ENCODE data around the gene LMO7. TPM values are rescaled to one million over a fixed set of nuclear protein-coding genes. Genes with fewer than 3 reads are reported as not detected.
"Not testable (repeated sequence)": the region's sequence is repeated elsewhere in the genome, so short reads cannot be mapped to it uniquely, and the experiment has no call there.

The LMO7 gene
- total and polyA plus RNA-seq, 4 donors, result 75.9 to 679 (median 214) TPM

DNA sequence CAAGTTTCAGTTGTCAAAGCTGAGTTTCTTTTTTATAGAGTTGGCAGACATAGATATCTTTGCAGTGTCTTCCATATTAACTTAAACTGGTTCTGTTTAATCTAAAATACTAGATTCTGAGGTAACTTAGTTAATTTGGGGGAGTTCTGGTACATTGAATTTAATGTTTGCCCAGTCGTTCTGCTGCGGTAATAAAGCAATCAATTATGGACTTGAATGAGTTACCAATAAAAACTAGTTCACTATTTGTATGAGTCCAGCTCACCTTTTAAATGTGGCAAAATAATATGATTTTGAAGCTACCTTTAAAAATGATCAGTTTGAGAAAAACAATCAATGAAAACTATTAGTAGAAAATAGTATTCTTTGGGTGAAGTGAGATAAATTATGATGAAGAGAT is 90.2 kb downstream of the LMO7 start:
- no peaks in the 10 kb centered on the region for H3K36me3 ChIP-seq (ENCODE audit: control insufficient read depth in 4 of 4, insufficient read depth in 4 of 4, low read length in 4 of 4)
- no peak for DNase-seq
- H3K27ac ChIP-seq (ENCODE audit: low read depth in 1 of 2, low read length in 1 of 2), result no peak overlapping the region
- H3K4me1 ChIP-seq (ENCODE audit: control insufficient read depth in 5 of 5, insufficient read depth in 5 of 5, low read length in 5 of 5), result peaks cover 0 to 14% (median 0%) of the 10 kb centered on the region in 5 donors
- H3K9ac ChIP-seq (ENCODE audit: insufficient read depth in 1 of 2, low read length in 2 of 2), result no peak overlapping the region
- H3K9me3 ChIP-seq (ENCODE audit: control insufficient read depth in 4 of 4, insufficient read depth in 3 of 4, low read length in 3 of 4), result no peaks in the 10 kb centered on the region
- H3K27me3 ChIP-seq (ENCODE audit: control insufficient read depth in 3 of 3, insufficient read depth in 3 of 3, low read length in 2 of 3), result no peaks in the 10 kb centered on the region
- H3K4me3 ChIP-seq, result no peak overlapping the region
- TF ChIP-seq, protein P1, sequence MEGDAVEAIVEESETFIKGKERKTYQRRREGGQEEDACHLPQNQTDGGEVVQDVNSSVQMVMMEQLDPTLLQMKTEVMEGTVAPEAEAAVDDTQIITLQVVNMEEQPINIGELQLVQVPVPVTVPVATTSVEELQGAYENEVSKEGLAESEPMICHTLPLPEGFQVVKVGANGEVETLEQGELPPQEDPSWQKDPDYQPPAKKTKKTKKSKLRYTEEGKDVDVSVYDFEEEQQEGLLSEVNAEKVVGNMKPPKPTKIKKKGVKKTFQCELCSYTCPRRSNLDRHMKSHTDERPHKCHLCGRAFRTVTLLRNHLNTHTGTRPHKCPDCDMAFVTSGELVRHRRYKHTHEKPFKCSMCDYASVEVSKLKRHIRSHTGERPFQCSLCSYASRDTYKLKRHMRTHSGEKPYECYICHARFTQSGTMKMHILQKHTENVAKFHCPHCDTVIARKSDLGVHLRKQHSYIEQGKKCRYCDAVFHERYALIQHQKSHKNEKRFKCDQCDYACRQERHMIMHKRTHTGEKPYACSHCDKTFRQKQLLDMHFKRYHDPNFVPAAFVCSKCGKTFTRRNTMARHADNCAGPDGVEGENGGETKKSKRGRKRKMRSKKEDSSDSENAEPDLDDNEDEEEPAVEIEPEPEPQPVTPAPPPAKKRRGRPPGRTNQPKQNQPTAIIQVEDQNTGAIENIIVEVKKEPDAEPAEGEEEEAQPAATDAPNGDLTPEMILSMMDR (IDR thresholded peaks at IDR 0.05; ENCODE audit: control extremely low read depth, extremely low read depth), result no peak
- whole genome bisulfite sequencing, 2 donors, result 67 to 86% methylated on average over 2 of the region's 2 CpGs
- no peak for ATAC-seq (ENCODE audit: insufficient read depth, low FRiP score)

DNA sequence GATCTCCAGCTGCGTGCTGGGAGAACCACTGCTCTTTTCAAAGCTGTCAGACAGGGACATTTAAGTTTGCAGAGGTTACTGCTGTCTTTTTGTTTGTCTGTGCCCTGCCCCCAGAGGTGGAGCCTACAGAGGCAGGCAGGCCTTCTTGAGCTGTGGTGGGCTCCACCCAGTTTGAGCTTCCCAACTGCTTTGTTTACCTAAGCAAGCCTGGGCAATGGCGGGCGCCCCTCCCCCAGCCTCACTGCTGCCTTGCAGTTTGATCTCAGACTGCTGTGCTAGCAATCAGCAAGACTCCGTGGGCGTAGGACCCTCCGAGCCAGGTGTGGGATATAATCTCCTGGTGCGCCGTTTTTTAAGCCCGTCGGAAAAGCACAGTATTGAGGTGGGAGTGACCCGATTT is 97.0 kb downstream of the LMO7 start:
- not testable (repeated sequence) for H3K9ac ChIP-seq (ENCODE audit: insufficient read depth in 1 of 2, low read length in 2 of 2); H3K27me3 ChIP-seq (ENCODE audit: control insufficient read depth in 3 of 3, insufficient read depth in 3 of 3, low read length in 2 of 3); DNase-seq; H3K27ac ChIP-seq (ENCODE audit: low read depth in 1 of 2, low read length in 1 of 2); ATAC-seq (ENCODE audit: insufficient read depth, low FRiP score); H3K9me3 ChIP-seq (ENCODE audit: control insufficient read depth in 4 of 4, insufficient read depth in 3 of 4, low read length in 3 of 4); H3K4me1 ChIP-seq (ENCODE audit: control insufficient read depth in 5 of 5, insufficient read depth in 5 of 5, low read length in 5 of 5); H3K4me3 ChIP-seq; H3K36me3 ChIP-seq (ENCODE audit: control insufficient read depth in 4 of 4, insufficient read depth in 4 of 4, low read length in 4 of 4)
- 87 to 96% methylated on average over 3 to 11 of the region's 11 CpGs for WGBS, 2 donors

DNA sequence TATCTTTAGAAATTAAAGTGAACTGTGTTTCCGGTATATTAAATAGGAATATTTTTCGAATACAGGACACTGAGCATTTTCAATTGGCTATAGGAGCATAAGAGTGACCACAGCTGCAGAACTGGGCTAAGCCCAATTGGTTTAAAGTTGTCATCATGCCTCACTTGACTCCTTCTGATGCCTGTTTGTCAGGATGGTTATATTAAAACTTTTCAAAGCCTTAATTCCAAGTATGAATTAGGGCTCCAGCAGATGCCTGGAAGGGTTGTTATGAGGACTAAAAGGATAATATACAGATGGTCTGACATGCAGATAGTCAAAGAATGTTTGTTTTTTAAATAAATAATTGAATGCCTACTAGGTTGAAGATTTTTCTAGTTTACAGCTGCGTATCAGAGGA is 100.0 kb downstream of the LMO7 start:
- Histone ChIP-seq H3K9me3 (ENCODE audit: control insufficient read depth in 4 of 4, insufficient read depth in 3 of 4, low read length in 3 of 4) (peaks cover 0 to 2% (median 0%) of the 10 kb centered on the region in 4 donors), H3K27me3 (ENCODE audit: control insufficient read depth in 3 of 3, insufficient read depth in 3 of 3, low read length in 2 of 3) (no peaks in the 10 kb centered on the region), H3K36me3 (ENCODE audit: control insufficient read depth in 4 of 4, insufficient read depth in 4 of 4, low read length in 4 of 4) (no peaks in the 10 kb centered on the region), H3K27ac (ENCODE audit: low read depth in 1 of 2, low read length in 1 of 2) (no peak overlapping the region), H3K9ac (ENCODE audit: insufficient read depth in 1 of 2, low read length in 2 of 2) (no peak overlapping the region), H3K4me1 (ENCODE audit: control insufficient read depth in 5 of 5, insufficient read depth in 5 of 5, low read length in 5 of 5) (peaks cover 0 to 7% (median 2%) of the 10 kb centered on the region in 5 donors), H3K4me3 (no peak overlapping the region)
- ATAC-seq (ENCODE audit: insufficient read depth, low FRiP score), result no peak
- TF ChIP-seq, protein P1 (IDR thresholded peaks at IDR 0.05; ENCODE audit: control extremely low read depth, extremely low read depth), result no peak
- WGBS, 2 donors, result 82 to 90% methylated on average over 3 of the region's 3 CpGs
- DNase-seq, result peak in 2 of 3 donors; percentile 18 to 19

DNA sequence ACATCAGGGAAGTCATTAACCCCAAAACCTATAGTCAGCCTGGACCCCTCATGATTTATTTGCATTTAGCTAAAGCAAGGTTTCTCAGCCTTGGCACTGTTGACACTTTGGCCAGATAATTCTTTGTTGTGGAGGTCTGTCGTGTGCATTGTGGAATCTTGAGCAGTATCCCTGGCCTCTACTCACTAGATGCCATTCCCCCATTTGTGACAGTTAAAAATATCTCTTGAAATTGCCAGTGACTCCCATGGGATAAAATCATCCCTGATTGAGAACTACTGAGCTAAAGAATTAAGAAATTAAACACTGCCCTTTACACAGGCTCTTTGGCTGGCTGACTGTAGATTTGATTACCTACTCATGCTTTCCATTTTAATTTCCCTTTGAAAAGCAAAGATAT is 102.7 kb downstream of the LMO7 start:
- no peak for ATAC-seq (ENCODE audit: insufficient read depth, low FRiP score)
- Histone ChIP-seq H3K4me3 (no peak overlapping the region), H3K27ac (ENCODE audit: low read depth in 1 of 2, low read length in 1 of 2) (no peak overlapping the region), H3K9me3 (ENCODE audit: control insufficient read depth in 4 of 4, insufficient read depth in 3 of 4, low read length in 3 of 4) (no peaks in the 10 kb centered on the region), H3K4me1 (ENCODE audit: control insufficient read depth in 5 of 5, insufficient read depth in 5 of 5, low read length in 5 of 5) (peaks cover 0 to 7% (median 2%) of the 10 kb centered on the region in 5 donors), H3K9ac (ENCODE audit: insufficient read depth in 1 of 2, low read length in 2 of 2) (no peak overlapping the region), H3K36me3 (ENCODE audit: control insufficient read depth in 4 of 4, insufficient read depth in 4 of 4, low read length in 4 of 4) (no peaks in the 10 kb centered on the region), H3K27me3 (ENCODE audit: control insufficient read depth in 3 of 3, insufficient read depth in 3 of 3, low read length in 2 of 3) (no peaks in the 10 kb centered on the region)
- WGBS, 2 donors, result 81 to 87% methylated on average over 1 of the region's 1 CpG
- no peak for DNase-seq
- TF ChIP-seq, protein P1 (IDR thresholded peaks at IDR 0.05; ENCODE audit: control extremely low read depth, extremely low read depth), result no peak

All from lung (tissue), 12 donors.